ENCODE measurements around the gene FHOD3. TPM values are rescaled to one million over a fixed set of nuclear protein-coding genes. Genes with fewer than 3 reads are reported as not detected.

The FHOD3 gene
- total and polyA plus RNA-seq, 2 of the 8 experiments (the other 6 are each of a cell fraction or from before 2014, with no cell fraction given) = 9.7 to 10.5 TPM

GRCh38 chr18:36505665-36506064, 208.2 kb downstream of the FHOD3 start:
- no peak overlapping the region for H2BK120ac ChIP-seq (replicated peaks; ENCODE audit: low read depth, low read length)
- H4K20me1 ChIP-seq (replicated peaks in 1 of 2; ENCODE audit: control insufficient read depth in 1 of 2, insufficient read depth in 2 of 2, low read length in 2 of 2) = no peaks in the 10 kb centered on the region
- DNase-seq (ENCODE audit: low read depth in 1 of 2, low spot score in 2 of 2) (no peak), FAIRE-seq (no peak)
- H3K4me1 ChIP-seq (replicated peaks in 1 of 4; ENCODE audit: control insufficient read depth in 3 of 4, insufficient read depth in 4 of 4, low read length in 3 of 4) = no peaks in the 10 kb centered on the region
- no peaks in the 10 kb centered on the region for H3K79me2 ChIP-seq (ENCODE audit: control insufficient read depth in 1 of 2, insufficient read depth in 2 of 2, low read length in 2 of 2)
- H2BK20ac ChIP-seq (ENCODE audit: low read length) = no peak overlapping the region
- no peak overlapping the region for H3K4ac ChIP-seq (replicated peaks; ENCODE audit: insufficient read length, low read depth, low read length)
- no peak overlapping the region for H2AK5ac ChIP-seq (ENCODE audit: low read depth, low read length)
- H3K27ac ChIP-seq (ENCODE audit: low read depth, low read length) = no peak overlapping the region
- H3K27me3 ChIP-seq (replicated peaks in 1 of 4; ENCODE audit: control insufficient read depth in 3 of 4, extremely low read depth in 1 of 4, insufficient read depth in 3 of 4, low read length in 3 of 4) = no peaks in the 10 kb centered on the region
- TF ChIP-seq CBX8 (IDR thresholded peaks at IDR 0.05; ENCODE audit: borderline replicate concordance, low read depth, low read length) = no peak
- no peak overlapping the region for H3K18ac ChIP-seq (ENCODE audit: extremely low read depth, low read length)
- ChIA-PET POLR2A (ENCODE audit: partially characterized antibody) (no interaction called here), CTCF (ENCODE audit: partially characterized antibody) (interaction anchor here (0.8 to 1.5 kb wide), 3 partner anchors 9 to 76 kb away, joined by 3 to 7 read pairs (median 5); no protein-coding TSS in a partner anchor)
- no peak overlapping the region for H2BK5ac ChIP-seq (ENCODE audit: low read depth, low read length)
- no peak overlapping the region for H2AFZ ChIP-seq (ENCODE audit: low read length)
- no peak overlapping the region for H3K4me2 ChIP-seq (ENCODE audit: insufficient read depth in 1 of 2, low read depth in 2 of 2, low read length in 2 of 2)
- no peak overlapping the region for H2BK15ac ChIP-seq (ENCODE audit: low read length)
- no peaks in the 10 kb centered on the region; the same call in 1 of the 2 replicates for H3K23me2 ChIP-seq (ENCODE audit: low read depth, low read length)
- H2BK12ac ChIP-seq (ENCODE audit: low read depth, low read length) = no peak overlapping the region
- H3K9me3 ChIP-seq (ENCODE audit: insufficient read depth in 2 of 2, low read depth in 1 of 2, low read length in 1 of 2) = no peaks in the 10 kb centered on the region
- no peak overlapping the region for H4K5ac ChIP-seq (ENCODE audit: insufficient read length, low read depth, low read length)
- H3K36me3 ChIP-seq (ENCODE audit: control insufficient read depth in 2 of 4, insufficient read depth in 4 of 4, low read length in 3 of 4) = no peaks in the 10 kb centered on the region
- H3K4me3 ChIP-seq (ENCODE audit: extremely low read depth in 1 of 4, insufficient read depth in 2 of 4, low read depth in 3 of 4, low read length in 4 of 4) = no peak overlapping the region
- no peak overlapping the region for H3K23ac ChIP-seq (ENCODE audit: insufficient read length)
- H3K56ac ChIP-seq (replicated peaks; ENCODE audit: insufficient read length, low read depth, low read length) = no peak overlapping the region
- no peak overlapping the region for H3K9ac ChIP-seq (replicated peaks in 1 of 4; ENCODE audit: extremely low read depth in 1 of 4, low read depth in 3 of 4, low read length in 3 of 4)
- WGBS, 2 experiments (ENCODE audit: extremely low coverage in 1 of 2, insufficient coverage in 1 of 2, insufficient read length in 1 of 2, insufficient replicate concordance in 2 of 2, low coverage in 1 of 2, low lambda C conversion rate in 2 of 2, missing lambda C conversion rate in 1 of 2) = 88% methylated on average over 1 of the region's 1 CpG; no CpG with 5 or more reads in 1 of the 2 experiments
- no peak overlapping the region for H3K14ac ChIP-seq (ENCODE audit: insufficient read length)
- H4K91ac ChIP-seq (replicated peaks; ENCODE audit: insufficient read length, low read length) = no peak overlapping the region
- no peaks in the 10 kb centered on the region for H3K79me1 ChIP-seq (ENCODE audit: low read depth, low read length)
- H4K8ac ChIP-seq (ENCODE audit: extremely low read depth, insufficient read depth, low read length) = no peak overlapping the region
